ENCODE measurements around the gene LMBRD2.

The LMBRD2 gene

DNA sequence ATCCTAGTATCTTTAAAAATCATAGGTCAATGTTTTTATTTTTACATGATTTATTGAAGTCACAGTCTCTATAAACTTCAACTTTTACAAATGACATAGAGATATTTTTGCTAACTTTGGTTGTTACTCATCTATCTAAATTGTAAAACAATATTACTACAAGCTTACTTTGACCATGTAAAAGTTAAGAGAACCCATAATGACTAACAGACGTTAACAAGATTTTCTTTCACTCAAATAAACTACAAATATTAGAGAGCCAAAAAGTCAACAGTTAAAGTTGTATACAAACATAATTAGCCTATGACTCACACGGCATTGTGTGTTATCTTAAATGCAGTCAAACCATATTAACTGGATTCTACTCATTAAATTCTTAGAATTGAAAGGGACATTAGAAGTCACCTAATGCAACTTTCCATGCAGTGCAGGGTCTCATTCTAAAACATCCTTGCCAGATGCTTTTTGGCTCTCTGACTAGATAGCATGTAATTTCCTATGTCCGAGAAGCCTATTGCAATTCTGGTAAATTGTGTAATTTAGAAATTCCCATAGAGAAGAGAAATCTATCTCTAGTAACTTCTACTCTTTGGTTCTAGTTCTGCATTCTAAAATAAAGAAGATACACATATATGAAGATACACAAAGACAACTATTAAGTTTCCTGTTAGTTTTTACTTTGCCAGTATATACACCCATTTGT is 42.8 kb downstream of the LMBRD2 start:
- DNase-seq (ENCODE audit: low spot score) = no peak

DNA sequence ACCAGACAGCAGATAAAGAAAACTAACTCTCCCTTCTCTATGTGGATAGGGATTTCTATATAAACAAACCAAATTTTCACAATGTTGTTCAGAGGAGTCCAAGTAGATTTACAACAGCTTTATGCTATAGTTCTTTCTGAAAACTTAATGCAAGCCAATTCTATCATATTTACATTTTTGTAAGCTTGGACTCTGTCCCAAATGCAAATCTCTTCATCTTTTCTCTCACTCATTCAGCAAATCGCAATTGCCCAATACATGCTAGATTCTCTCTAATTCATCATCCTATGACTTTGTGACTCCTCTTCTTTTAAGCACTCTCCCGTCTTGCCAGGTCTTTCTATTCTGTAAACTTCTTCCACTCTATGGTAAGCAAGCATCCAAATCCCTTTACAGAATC is 45.9 kb downstream of the LMBRD2 start:
- no peak for DNase-seq (ENCODE audit: low spot score)

DNA sequence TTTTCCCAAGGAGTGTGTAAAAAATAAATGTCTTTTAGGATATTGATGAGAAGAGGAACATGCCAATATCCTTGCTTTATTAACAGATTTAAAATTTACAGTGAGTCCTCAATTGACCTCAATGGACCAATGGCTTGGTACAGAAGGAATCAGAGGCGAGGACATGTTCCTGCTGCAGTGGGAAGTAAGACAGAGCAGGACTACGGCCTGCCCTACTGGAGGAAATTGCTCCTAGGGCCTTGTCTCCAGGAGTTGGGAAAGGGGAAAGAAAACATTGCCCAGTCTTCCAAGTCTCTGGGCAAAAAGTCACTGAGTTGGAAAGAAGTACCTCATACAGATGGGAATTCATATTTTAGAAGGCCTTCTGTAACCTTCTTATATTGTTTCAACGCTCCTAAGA is 51.9 kb downstream of the LMBRD2 start:
- DNase-seq (ENCODE audit: low spot score) = no peak

DNA sequence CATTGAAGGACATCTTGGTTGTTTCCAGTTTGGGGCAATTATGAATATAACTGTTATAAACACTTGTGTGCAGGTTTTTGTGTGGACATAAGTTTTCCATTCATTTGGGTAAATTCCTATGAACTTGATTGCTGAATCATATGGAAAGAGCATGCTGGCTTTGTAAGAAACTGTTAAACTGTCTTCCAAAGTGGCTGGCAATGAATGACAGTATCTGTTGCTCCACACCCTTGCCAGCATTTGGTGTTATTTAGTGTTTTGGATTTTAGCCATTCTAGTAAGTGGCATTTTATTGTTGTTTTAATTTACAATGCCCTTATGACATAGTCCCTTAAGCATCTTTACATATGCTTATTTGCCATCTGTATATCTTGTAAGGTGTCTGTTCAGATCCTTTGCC is 55.2 kb downstream of the LMBRD2 start:
- DNase-seq (ENCODE audit: low spot score) = no peak

DNA sequence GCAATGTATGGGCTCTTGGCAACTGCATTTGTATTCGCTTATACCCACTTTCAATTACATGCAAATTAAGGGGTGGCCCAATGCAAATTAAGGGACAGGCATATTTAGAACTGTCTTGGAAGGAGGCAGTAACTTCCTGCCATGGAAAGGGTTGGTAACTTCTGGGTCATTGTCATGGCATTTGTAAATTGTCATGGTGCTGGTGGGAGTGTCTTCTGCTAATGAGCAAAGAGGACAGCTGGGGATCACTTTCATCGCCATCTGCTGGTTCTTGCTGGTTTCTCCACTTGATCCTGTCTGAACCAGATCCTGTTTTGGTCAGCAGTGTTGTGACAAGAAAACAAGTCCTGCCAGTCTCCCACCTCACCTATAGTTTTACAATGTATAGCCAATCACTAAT is 61.7 kb downstream of the LMBRD2 start:
- peak; percentile 15 for DNase-seq (ENCODE audit: low spot score)

DNA sequence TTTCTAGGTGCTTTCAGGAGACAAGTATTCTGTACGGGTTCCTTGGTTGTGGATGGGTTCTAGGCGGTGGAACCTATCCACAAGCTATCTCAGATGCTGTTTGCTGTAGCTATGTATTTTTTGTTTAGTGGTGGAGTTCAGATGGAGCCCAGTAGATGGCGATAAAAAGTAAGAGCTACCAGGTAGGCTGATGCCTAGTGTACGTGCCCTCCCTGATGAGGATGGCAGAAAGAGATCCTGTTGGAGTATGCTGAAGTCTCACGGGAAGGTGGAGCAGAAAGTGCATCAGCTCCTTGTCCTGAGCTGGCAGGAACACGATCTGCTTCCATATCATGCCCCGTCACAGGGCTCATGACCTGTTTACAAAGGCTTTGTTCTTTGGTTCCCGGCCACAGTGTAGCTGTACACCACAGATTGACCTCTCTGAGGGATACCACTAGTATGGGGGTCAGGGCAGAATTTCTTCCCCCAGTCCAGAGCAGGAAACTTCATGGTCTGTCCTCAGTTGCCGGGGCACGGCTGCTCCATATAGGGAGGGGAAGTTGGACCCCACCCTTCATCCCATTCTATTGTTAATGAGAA is 72.4 kb downstream of the LMBRD2 start:
- peak; percentile 55 for DNase-seq (ENCODE audit: low spot score)

DNA sequence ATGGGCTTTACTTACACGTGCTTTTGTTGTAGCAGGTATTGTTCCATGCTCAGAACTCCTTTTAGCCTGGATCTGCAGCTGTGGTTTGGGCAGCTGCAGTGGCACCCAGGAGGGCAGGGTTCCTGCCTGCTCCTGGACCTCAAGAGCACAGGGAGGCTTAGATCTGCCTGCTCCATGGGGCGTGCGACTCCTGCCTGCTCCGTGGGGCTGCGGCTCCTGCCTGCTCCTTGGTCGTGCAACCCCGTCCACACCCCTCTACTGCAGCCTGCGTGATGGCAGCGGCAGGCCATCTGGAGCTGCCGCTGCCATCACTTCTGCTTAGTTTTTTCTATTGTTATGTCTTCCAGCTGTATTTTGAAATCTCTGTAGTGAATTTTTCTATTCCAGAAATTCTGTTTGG is 73.3 kb downstream of the LMBRD2 start:
- no peak for DNase-seq (ENCODE audit: low spot score)

DNA sequence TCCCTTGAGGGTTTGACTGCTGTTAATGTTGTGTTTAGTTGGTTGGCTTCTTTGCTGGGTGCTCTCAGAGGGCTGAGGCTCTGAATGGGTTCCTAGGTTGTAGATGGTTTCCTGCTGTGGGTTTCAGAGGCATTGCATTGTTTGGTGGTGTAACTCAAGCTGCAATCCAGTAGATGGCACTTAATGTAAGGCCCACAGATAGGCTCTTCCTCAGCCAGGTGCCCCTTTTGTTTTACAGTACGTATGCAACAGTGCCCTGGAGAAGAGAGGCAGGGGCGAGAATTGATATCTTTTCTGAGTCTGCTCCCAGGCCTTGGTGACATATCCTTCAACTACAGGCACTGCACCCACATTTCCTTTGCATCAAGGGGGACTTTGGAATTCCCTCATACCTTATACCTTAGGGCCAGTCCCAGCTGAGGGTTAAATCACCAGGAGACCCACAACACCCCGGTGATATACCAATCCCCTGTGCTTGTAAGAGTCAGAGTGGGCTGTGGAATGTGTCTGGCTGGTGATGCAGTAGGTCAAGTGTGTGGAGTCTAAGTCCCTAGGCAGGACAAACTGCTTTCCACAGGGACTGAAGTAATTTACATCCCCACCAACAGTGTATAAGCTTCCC is 78.0 kb downstream of the LMBRD2 start:
- DNase-seq (ENCODE audit: low spot score) = no peak

DNA sequence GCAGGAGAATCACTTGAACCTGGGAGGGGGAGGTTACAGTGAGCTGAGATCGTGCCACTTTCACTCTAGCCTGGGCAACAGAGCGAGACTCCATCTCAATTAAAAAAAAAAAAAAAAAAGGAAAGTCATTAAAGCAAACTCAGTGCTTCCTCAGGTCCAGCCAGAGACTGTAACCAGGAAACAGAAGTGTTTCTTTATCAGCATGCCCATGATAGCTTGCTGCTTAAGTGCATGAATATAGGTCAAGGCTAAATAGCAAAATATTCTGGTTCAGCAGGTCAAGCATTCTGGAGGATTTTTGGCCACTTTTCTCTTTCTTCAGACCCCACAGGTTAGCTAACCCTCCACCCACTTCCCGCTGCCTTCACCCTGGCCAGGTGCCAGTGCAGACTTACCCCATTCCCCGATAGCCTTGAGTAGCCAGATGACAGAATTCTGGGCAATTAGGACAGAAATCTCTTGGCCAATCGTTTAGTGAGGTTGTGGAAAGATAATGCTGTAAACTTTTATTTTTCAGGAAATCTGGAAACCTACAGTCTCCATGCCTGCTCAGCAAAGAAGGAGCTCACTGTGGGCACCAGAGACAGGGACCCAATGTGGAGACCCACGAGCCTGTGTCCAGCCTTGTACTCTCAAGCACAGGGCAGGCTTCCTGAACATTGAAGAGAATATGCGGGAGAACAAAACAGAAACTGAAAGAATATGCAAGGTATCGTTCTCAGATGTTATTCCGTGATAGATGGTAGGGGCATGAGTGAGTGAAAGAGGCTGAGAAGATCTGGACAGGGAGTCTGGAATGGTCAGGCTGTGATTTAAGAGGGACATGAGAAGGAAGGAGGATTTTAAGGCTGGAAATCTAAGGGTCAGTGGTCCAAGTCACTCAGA is 80.8 kb downstream of the LMBRD2 start:
- DNase-seq (ENCODE audit: low spot score) = no peak

DNA sequence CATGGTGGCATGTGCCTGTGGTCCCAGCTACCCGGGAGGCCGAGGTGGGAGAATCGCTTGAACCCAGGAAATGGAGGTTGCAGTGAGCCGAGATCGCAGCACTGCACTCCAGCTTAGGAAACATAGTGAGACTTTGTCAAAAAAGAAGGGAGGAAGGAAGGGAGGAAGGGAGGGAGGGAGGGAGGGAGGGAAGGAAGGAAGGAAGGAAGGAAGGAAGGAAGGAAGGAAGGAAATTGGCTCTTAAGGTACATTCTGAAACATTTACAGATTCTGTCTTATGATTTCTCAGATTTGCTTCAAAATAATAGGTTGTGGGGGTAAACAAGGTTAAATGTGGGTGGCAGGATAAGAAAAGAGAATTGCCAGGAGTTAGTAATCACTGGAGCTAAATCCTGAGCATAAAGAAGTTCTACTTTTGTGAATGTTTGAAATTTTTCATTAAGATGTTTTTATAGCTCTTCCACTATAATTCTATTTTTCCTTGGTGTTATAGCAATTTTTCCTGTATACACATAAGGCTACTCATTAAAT is 82.9 kb downstream of the LMBRD2 start:
- no peak for DNase-seq (ENCODE audit: low spot score)

DNA sequence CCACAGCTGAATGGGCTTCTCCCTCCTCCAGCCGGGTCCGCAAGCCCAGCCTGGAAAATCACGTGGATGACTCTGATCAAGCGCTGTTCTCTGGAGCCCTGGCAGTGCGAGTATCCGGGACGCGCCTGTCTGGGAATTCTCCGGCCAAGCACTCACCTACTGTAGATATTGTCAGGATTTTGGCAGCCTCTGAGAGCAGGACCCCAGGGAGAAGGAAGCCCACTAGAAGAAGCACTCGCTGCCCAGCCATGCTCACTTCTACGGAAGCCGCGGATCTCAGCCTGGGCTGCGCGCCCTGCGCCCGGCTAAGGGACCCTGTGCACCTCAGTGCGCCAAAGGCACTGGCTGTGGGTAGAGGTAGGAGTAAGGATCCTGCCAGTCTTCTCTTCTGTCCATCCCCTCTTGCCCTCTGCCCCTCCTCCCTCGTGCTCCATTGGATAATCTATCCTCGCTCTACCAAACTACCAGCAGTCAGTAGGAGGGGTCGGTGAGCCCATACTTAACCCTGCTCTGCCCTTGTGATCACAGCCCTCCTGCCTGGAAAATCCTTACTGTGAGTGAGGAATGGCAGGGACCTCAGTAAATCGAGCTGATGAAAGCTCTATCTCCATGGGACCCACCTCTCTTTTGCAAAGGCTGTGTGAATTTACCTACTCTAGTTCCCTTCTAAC is 85.0 kb downstream of the LMBRD2 start, which contains the start of gene UGT3A2:
TSS of gene UGT3A2 (minus strand) at position 343 of the 671 bp plus-strand sequence. CDS start at position 250, 93 bp downstream.
- no peak for DNase-seq (ENCODE audit: low spot score)

DNA sequence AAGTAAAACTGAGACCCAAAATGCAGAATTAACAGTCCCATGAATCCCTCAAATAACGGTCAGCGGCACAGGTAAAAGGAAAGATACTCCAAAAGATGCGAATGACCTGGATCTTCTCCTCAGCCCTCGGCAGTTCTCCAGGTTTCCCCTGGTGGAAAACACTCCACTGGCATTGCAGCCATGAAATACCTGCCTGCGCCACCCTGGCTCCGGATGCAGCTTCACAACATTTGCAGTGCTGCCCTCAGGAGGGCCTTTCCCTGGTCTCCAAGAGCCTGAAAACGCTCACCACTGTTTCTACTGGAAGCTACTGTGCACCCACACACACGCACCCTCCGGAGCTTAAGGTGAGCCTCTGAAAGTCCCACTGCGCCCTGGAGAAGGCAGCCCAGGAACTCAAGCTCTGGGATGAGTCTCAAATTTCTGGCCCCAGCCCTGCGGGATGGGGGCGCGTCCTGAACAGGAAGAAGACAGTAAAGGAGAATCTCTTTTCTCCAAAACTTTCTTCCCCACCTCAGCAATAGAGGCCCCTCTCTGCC is 85.6 kb downstream of the LMBRD2 start:
- no peak for DNase-seq (ENCODE audit: low spot score)

DNA sequence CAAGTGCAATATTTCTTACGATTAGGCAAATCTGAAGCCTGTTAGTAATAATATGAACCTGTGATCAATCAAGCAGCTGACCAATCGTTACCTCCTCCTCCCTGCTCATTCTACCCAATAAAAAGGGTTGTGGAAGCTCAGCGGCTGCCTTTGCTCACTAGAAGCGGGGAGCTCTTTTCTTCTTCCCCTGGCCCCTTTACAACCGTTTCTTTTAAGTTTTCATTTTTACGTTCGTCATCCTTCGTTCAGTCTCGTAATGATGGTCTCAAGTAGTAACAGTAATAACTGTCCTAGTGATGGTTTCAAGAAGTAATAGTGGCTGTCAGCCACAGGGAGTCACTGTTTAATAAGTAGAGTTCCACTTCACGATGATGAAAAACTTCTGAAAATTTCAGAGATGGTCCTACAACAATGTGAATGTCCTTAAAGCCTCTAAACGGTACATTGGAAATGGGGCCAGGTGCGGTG is 91.2 kb downstream of the LMBRD2 start:
- no peak for DNase-seq (ENCODE audit: low spot score)

DNA sequence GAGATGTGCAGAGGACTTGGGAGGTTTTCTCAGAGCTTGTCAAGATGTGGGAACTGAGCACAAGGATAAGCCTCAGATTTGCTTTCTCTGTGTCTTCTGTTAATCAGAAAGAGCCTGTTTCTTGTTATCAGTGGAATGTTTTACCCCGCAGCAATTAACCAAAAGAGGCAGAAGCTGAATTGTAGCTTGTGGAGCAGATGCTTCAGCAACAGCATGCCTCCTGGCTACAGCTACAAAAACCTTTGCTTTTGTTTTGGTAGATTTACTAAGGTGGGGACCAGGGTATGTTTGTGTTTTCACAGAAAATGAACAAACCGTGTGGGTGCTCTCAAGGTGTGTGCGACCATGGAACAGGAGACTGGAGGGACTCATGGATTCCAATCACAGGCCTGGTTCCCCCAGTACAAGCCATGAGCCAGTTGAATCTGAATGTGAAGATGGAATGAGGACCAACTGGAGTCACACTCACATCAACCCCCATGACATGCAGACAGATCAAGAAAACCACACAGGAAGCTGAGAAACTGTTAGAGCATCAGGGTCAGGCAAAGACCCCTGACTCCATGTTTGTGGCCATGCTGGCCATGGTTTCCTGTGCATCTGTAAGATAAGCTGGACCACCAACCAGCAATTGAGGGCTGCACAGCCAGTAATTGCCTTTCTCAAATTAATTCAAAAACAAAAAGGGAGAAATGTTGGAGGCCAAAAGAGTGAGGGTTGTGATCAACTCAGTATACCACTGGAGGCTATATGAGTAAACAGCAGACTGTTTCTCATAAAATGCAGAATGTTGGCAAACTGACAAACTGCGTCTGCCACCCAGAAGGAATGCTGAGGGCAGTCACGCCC is 91.9 kb downstream of the LMBRD2 start:
- no peak for DNase-seq (ENCODE audit: low spot score)

DNA sequence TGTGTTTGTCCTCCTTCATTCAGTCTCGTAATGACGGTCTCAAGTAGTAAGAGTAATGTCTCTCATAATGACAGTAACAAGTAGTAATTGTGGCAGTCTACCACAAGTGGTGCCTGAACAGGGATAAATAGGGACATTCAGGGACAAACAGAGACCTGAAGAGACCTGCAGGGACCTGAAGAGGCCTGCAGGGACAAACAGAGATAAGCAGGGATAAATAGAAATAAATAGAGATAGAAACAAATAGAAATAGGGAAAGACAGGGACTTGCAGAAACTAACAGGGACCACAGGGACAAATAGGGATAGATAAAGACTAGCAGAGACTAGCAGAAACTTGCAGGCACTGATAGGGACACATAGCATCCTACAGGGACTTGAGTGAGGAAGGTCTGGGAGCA is 92.9 kb downstream of the LMBRD2 start:
- no peak for DNase-seq (ENCODE audit: low spot score)

DNA sequence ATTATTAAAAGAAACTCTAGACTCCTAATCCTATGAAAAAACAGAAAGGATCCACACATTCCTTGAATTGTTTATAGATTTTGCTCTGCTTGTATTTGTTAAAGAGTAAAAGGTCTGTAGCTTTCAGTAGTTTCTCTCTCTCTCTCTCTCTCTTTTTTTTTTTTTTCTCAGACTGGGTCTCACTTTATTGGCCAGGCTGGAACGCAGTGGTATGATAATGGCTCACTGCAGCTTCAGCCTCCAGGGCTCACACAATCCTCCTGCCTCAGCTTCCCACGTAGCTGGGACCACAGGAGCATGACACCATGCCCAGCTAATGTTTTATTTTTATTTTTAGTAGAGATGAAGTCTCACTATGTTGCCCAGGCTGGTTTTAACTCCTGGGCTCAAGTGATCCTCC is 94.3 kb downstream of the LMBRD2 start:
- DNase-seq (ENCODE audit: low spot score) = no peak

DNA sequence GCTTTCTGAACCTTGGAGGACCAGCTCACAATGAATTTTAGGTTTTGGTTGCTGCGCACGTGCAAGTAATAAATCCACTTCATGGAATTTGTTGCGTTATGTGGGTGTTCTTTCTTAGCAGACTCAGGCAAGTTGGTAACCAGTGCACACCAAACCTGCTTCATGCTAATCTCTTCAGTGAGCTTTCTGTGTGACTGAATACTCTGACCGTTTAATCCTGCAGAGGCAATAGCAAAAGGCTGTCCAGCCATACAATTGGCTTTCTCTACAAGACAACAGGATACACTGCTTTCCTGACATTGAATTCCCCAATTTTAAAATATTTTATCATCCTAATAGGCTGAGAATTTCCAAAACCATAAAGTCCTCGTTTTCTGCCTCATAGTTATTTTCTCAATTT is 95.3 kb downstream of the LMBRD2 start:
- no peak for DNase-seq (ENCODE audit: low spot score)

DNA sequence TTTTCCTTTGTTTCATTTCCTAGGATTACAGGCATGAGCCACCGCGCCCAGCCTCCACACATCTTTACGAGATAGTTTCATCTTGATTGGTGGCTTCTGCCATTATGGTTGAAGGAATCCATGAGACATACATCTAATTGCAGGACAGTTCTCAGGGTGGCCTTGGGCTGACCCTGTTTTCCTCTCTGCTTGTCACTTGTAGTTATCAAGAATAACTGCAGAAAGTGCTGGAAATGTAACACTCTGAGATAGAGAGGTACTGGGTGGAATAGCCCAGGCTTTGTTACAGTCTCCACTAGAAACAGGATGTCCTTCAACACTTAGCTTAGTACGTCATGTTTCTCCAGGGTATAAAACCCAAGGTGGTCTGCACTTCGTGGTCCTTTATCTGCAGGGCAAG is 95.7 kb downstream of the LMBRD2 start:
- no peak for DNase-seq (ENCODE audit: low spot score)

DNA sequence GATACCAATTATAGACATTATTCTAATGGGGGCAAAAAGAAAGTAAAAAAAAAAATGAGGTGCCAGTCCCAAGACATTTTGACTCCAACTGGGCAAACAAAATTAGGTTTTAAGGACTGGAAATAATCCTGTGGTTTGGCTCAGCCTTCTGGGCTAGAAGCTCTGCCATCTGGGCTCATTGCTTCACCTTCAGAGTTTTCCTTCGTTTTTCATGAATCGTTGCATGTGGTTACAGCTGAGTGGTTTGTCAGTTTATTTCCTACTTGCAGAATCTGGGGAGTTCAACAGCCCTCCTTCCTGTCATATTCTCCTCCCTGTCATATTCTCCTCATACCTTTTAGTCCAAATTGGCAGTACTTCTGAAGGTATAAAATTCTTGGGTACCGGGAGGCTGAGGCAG is 97.0 kb downstream of the LMBRD2 start:
- DNase-seq (ENCODE audit: low spot score) = no peak

DNA sequence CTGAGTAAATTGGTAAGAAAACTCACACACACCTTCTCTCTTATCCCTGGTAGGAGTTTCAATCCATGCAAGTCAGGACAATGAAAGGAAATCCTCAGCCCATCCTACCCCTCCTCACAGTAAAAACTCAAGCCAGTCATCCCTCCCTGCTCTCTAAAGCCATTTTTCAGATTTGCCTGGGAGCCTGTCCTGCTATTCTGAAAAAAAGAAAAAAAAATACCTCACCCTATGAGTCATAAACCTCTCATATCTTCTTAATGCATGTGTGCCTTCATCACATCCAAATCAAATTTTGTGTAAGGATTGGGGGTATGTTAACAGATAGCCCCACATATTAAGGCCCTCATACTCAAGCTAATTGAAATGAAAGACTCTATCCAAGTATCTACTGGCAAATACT is 99.1 kb downstream of the LMBRD2 start:
- DNase-seq (ENCODE audit: low spot score) = no peak
